HG02884 (cell line): ENCODE measurements around the gene SUMO2.
A peak's percentile ranks its signal among the peaks of the same experiment; 100 is the strongest.
"Not testable (repeated sequence)": the region's sequence is repeated elsewhere in the genome, so short reads cannot be mapped to it uniquely, and the experiment has no call there.

Source experiments
- ATAC-seq: cut with Tn5 transposase; IDR thresholded peaks from one replicate; pipeline ENCODE4 v1.9.1; 2021; ENCODE audit warnings: mild to moderate bottlenecking, moderate library complexity; ENCODE audit not compliant: unreplicated experiment

The SUMO2 gene

DNA sequence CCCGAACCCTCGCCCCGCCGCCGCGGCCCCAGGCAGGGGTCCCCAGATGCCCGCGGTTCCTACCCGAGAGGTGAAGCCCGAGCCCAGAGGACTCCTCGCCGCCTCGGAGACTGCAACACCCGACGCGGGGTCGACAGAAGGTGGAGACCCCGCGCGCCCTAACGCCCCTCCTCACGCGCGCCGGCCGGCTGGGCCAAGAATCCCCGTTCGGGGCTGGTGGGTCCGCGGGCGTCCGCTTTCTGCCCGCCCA is 515 bp downstream of the SUMO2 start:
- ATAC-seq, result peak; percentile 15

GRCh38 chr17:75181608-75182318 is 996 bp downstream of the SUMO2 start:
- no peak for ATAC-seq

- no peak for ATAC-seq
These were observed 1.6 kb downstream of the SUMO2 start for GRCh38 chr17:75181110-75181509.

DNA sequence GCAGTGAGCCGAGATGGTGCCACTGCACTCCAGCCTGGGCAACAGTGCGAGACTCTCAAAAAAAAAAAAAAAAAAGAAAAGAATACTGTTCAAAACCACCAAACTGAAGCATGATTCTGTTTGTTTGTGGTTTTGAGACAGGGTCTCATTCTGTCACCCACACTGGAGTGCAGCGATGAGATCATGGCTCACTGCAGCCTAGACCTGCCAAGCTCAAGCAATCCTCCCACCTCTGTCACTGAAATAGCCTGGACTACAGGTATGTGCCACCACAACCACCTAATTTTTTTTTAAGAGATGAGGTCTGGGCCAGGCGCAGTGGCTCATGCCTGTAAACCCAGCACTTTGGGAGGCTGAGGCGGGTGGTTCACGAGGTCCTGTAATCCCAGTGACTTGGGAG is 4.3 kb downstream of the SUMO2 start:
- no peak for ATAC-seq

DNA sequence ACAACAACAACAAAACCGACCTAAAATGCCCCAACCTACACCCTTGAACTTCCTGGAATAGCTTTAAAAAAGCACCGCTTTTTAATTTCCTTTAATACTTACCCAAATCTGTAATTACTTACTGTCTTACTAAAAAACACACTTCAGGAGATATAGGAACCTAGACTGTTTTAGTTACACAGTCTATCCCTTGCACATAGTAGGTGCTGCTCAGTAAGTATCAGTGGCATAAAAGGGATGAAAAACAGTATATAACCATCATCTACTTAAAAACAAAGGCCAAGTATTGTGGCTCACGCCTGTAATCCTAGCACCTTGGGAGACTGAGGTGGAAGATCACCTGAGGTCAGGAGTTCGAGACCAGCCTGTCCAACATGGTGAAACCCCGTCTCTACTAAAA is 6.1 kb downstream of the SUMO2 start:
- no peak for ATAC-seq

GRCh38 chr17:75174996-75175395 is 7.8 kb downstream of the SUMO2 start:
- no peak for ATAC-seq

GRCh38 chr17:75173526-75173925 is 9.2 kb downstream of the SUMO2 start:
- no peak for ATAC-seq

DNA sequence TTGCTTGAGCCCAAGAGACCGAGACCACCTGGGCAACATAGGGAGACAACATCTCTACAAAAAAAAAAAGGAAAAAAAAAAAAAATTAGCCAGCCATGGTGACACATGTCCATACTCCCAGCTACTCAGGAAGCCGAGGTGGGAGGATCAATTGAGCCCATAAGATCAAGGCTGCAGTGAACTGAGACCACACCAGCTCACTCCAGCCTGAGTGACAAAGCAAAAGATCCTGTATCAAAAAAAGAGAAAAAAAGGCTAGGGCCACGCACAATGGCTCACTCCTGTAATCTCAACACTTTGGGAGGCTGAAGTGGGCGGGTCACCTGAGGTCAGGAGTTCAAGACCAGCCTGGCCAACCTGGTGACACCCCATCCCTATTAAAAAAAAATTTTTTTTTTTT is 13.8 kb downstream of the SUMO2 start:
- no peak for ATAC-seq

- ATAC-seq, result not testable (repeated sequence)
These were observed 18.2 kb downstream of the SUMO2 start for GRCh38 chr17:75164606-75165005.

DNA sequence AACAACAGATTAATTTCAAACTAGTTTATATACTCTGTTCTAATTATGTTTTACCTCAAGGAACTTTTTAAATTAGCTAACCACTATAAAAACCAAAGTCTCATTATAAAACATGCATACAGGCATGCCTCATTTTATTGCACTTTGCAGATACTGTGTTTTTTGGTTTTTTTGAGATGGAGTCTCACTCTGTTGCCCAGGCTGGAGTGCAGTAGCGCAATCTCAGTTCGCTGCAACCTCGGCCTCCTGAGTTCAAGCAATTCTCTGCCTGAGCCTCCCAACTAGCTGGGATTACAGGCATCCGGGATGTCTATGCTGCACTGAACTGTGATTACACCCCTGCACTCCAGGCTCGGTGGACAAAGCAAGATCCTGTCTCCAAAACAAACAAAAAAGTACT is 19.7 kb downstream of the SUMO2 start:
- no peak for ATAC-seq

- ATAC-seq, result no peak
These were observed 22.5 kb downstream of the SUMO2 start for GRCh38 chr17:75160211-75160610.

DNA sequence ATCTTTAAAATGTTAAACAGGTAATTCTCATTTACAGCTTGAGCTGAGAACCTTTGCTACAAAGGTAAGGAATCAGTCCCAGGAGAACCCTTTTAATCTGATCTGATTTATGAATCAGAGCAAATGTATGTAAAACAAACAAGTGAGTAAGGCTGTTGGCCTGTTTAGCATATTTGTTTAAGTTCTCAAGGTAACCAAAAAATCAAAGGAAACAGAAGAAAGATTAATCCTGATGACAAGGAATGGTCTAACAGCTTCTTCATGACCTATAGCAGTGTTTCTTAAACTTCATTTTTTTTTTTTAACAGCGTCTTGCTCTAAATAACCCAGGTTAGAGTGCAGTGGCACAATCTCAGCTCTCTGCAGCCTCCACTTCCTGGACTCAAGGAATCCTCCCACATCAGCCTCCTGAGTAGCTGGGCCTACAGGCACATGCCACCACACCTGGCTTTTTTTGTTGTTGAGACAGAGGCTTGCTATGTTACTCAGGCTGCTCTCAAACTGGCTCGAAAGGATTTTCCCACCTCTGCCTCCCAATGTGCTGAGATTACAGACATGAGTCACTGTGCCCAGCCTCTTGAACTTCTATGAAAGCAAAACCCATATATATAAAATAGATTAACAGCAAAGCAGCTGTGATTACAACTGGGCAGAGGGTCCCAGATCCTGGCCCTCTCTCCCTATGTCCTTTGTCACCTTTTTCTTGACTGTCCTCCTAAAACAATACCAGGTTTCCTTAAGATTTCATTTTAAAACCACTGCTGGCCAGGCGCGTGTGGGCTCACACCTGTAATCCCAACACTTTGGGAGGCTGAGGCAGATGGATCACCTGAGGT is 23.3 kb downstream of the SUMO2 start:
- ATAC-seq, result no peak

GRCh38 chr17:75158480-75158879 is 24.3 kb downstream of the SUMO2 start:
- not testable (repeated sequence) for ATAC-seq

DNA sequence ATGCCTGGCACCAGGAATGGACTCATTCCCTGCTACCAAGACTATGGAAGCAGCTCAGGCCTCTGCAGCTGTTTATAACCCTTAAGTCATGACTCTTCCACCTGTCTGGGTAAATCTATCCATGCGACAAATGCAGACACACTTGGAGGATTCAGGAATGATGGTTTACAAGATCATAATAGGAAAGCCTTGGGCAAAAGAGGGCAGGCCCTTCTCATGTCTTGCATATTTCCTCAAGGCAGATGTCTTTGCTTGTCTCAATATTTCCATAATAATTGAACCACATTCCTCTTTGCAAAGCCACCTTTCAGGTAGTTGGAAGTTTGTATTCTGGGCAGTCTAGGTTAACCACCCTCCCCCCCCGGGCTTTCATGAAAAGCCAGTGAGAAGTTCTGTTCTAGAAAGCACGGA is 27.6 kb downstream of the SUMO2 start:
- ATAC-seq, result no peak

- ATAC-seq, result peak; percentile 91
These were observed 28.3 kb downstream of the SUMO2 start, which contains the start of gene JPT1 for GRCh38 chr17:75154195-75155106. JPT1 (minus strand) TSS chr17:75154512; CDS start chr17:75154397, 115 bp downstream.

- ATAC-seq, result no peak
These were observed 29.0 kb downstream of the SUMO2 start for GRCh38 chr17:75153780-75154194.

DNA sequence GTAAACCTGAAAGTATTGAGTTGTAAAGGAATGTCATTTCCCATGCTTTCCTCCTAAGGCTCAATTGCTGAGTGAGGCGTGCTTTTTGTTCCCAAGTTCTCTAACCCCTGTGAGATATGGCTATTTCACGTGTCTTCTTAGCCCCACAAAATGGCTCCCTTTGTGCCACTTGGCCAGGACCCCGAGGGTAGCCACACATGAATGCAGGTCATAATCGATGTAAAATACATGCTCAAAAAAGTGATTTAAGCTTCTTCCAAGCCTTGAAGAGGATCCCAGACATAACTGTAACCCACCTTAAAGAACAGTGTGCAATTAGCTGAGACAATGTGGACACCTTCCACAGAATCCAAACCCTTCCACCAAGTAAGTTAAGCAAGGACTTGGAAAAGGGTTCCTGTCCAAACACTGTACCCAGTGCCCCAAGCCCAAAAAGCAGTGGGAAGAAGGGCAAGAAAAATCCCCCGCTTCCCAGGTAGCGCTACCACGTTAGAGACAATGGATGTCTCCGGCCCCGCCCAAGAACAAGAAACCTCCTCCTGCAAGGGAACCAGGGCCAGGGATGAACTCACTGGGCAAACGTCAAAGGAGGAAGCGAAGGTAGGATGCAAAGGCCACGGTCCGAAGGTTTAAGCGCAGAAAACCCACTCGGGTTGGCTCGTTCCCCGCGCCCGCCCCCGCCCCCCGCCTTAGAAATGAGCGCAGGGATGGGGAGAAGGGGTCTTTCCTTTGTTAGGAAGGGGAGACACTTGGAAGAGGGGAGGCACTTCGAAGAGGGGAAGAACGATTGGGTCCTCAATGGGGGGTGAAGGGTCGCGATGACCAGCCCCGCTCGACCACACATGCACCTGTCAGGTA is 29.6 kb downstream of the SUMO2 start:
- no peak for ATAC-seq

- ATAC-seq, result no peak
These were observed 30.2 kb downstream of the SUMO2 start for GRCh38 chr17:75152523-75152921.

- ATAC-seq, result no peak
These were observed 30.8 kb downstream of the SUMO2 start for GRCh38 chr17:75151930-75152329.

DNA sequence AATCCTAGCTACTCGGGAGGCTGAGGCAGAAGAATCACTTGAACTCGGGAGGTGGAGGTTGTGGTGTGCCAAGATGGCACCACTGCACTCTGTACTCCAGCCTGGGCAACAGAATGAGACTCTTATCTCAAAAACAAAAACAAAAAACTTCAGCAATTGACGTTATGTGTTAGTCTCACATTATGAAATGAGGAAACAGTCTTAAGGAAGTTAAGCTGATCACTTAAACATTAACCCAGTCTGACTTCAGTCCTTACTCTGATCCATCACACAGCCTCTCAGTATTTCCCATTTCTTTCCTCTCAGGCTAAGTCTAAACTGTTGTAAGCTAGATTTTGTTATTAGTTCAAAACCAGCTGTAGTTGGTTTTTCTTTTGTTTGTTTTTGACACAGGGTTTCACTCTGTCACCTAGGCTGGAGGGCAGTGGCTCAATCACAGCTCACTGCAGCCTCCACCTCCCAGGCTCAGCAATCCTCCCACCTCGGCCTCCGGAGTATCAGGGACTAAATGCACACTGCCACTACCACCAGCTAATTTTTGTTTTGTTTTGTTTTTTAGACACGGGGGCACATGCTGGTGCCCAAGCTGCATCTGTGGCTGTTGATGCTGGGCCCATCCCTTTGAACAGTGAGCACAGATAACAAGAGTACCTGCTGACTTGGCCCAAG is 34.7 kb downstream of the SUMO2 start:
- no peak for ATAC-seq
